ENCODE data around the gene JRKL.
"Not testable (repeated sequence)": the region's sequence is repeated elsewhere in the genome, so short reads cannot be mapped to it uniquely, and the experiment has no call there.

JRKL gene

GRCh38 chr11:96394773-96395172, 5.0 kb downstream of the JRKL start:
- no peaks in the 10 kb centered on the region for H3K27me3 ChIP-seq (ENCODE audit: control insufficient read depth in 1 of 2, insufficient read depth in 2 of 2, low read length in 2 of 2)
- H3K9me3 ChIP-seq (ENCODE audit: control insufficient read depth in 2 of 2, low read length in 2 of 2), result no peaks in the 10 kb centered on the region
- H3K4me3 ChIP-seq (ENCODE audit: low read length in 2 of 2), result no peak overlapping the region
- peaks cover 6% of the 10 kb centered on the region for H3K4me1 ChIP-seq (ENCODE audit: control insufficient read depth, insufficient read depth, low read length)
- no peak overlapping the region for H3K27ac ChIP-seq (ENCODE audit: low read length)
- no peaks in the 10 kb centered on the region for H3K36me3 ChIP-seq (ENCODE audit: control insufficient read depth in 2 of 2, insufficient read depth in 2 of 2, low read length in 2 of 2)
- H3K9ac ChIP-seq (ENCODE audit: low read length in 2 of 2), result no peak overlapping the region

GRCh38 chr11:96396637-96397036, 6.8 kb downstream of the JRKL start:
- Histone ChIP-seq H3K9ac (ENCODE audit: low read length in 2 of 2) (no peak overlapping the region), H3K4me3 (ENCODE audit: low read length in 2 of 2) (no peak overlapping the region), H3K27ac (ENCODE audit: low read length) (no peak overlapping the region), H3K4me1 (ENCODE audit: control insufficient read depth, insufficient read depth, low read length) (no peaks in the 10 kb centered on the region), H3K9me3 (ENCODE audit: control insufficient read depth in 2 of 2, low read length in 2 of 2) (no peaks in the 10 kb centered on the region), H3K36me3 (ENCODE audit: control insufficient read depth in 2 of 2, insufficient read depth in 2 of 2, low read length in 2 of 2) (no peaks in the 10 kb centered on the region), H3K27me3 (ENCODE audit: control insufficient read depth in 1 of 2, insufficient read depth in 2 of 2, low read length in 2 of 2) (no peaks in the 10 kb centered on the region)

- H3K9ac ChIP-seq (ENCODE audit: low read length in 2 of 2), result no peak overlapping the region
- H3K27me3 ChIP-seq (ENCODE audit: control insufficient read depth in 1 of 2, insufficient read depth in 2 of 2, low read length in 2 of 2), result no peaks in the 10 kb centered on the region
- no peak overlapping the region for H3K4me3 ChIP-seq (ENCODE audit: low read length in 2 of 2)
- H3K36me3 ChIP-seq (ENCODE audit: control insufficient read depth in 2 of 2, insufficient read depth in 2 of 2, low read length in 2 of 2), result no peaks in the 10 kb centered on the region
- no peaks in the 10 kb centered on the region for H3K4me1 ChIP-seq (ENCODE audit: control insufficient read depth, insufficient read depth, low read length)
- H3K27ac ChIP-seq (ENCODE audit: low read length), result no peak overlapping the region
- H3K9me3 ChIP-seq (ENCODE audit: control insufficient read depth in 2 of 2, low read length in 2 of 2), result no peaks in the 10 kb centered on the region
Measured at GRCh38 chr11:96397863-96398262, 8.1 kb downstream of the JRKL start.

- Histone ChIP-seq H3K27ac (ENCODE audit: low read length) (no peak overlapping the region), H3K4me3 (ENCODE audit: low read length in 2 of 2) (no peak overlapping the region), H3K4me1 (ENCODE audit: control insufficient read depth, insufficient read depth, low read length) (no peaks in the 10 kb centered on the region), H3K9ac (ENCODE audit: low read length in 2 of 2) (no peak overlapping the region), H3K27me3 (ENCODE audit: control insufficient read depth in 1 of 2, insufficient read depth in 2 of 2, low read length in 2 of 2) (no peaks in the 10 kb centered on the region), H3K36me3 (ENCODE audit: control insufficient read depth in 2 of 2, insufficient read depth in 2 of 2, low read length in 2 of 2) (no peaks in the 10 kb centered on the region), H3K9me3 (ENCODE audit: control insufficient read depth in 2 of 2, low read length in 2 of 2) (no peaks in the 10 kb centered on the region)
Measured at GRCh38 chr11:96400697-96401096, 10.9 kb downstream of the JRKL start.

GRCh38 chr11:96411412-96411811, 21.6 kb downstream of the JRKL start:
- not testable (repeated sequence) for H3K27ac ChIP-seq (ENCODE audit: low read length); H3K4me3 ChIP-seq (ENCODE audit: low read length in 2 of 2)

GRCh38 chr11:96412761-96413381, 23.1 kb downstream of the JRKL start:
- no peaks in the 10 kb centered on the region for H3K36me3 ChIP-seq (ENCODE audit: control insufficient read depth in 2 of 2, insufficient read depth in 2 of 2, low read length in 2 of 2)
- H3K4me1 ChIP-seq (ENCODE audit: control insufficient read depth, insufficient read depth, low read length), result no peaks in the 10 kb centered on the region
- H3K27me3 ChIP-seq (ENCODE audit: control insufficient read depth in 1 of 2, insufficient read depth in 2 of 2, low read length in 2 of 2), result peaks cover 0 to 11% of the 10 kb centered on the region in 2 donors
- no peak overlapping the region for H3K27ac ChIP-seq (ENCODE audit: low read length)
- no peak overlapping the region for H3K4me3 ChIP-seq (ENCODE audit: low read length in 2 of 2)
- H3K9me3 ChIP-seq (ENCODE audit: control insufficient read depth in 2 of 2, low read length in 2 of 2), result no peaks in the 10 kb centered on the region
- H3K9ac ChIP-seq (ENCODE audit: low read length in 2 of 2), result no peak overlapping the region

More at GRCh38 chr11:96411412-96411811, 21.6 kb downstream of the JRKL start:
- peaks cover 0 to 11% of the 10 kb centered on the region in 2 donors for H3K27me3 ChIP-seq (ENCODE audit: control insufficient read depth in 1 of 2, insufficient read depth in 2 of 2, low read length in 2 of 2)
- H3K9ac ChIP-seq (ENCODE audit: low read length in 2 of 2); H3K4me1 ChIP-seq (ENCODE audit: control insufficient read depth, insufficient read depth, low read length); H3K36me3 ChIP-seq (ENCODE audit: control insufficient read depth in 2 of 2, insufficient read depth in 2 of 2, low read length in 2 of 2); H3K9me3 ChIP-seq (ENCODE audit: control insufficient read depth in 2 of 2, low read length in 2 of 2): not testable (repeated sequence)

GRCh38 chr11:96413408-96413807, 23.6 kb downstream of the JRKL start:
- H3K27ac ChIP-seq (ENCODE audit: low read length), result no peak overlapping the region
- H3K4me3 ChIP-seq (ENCODE audit: low read length in 2 of 2), result no peak overlapping the region
- H3K9ac ChIP-seq (ENCODE audit: low read length in 2 of 2), result no peak overlapping the region
- no peaks in the 10 kb centered on the region for H3K4me1 ChIP-seq (ENCODE audit: control insufficient read depth, insufficient read depth, low read length)
- H3K36me3 ChIP-seq (ENCODE audit: control insufficient read depth in 2 of 2, insufficient read depth in 2 of 2, low read length in 2 of 2), result no peaks in the 10 kb centered on the region
- peaks cover 0 to 11% of the 10 kb centered on the region in 2 donors for H3K27me3 ChIP-seq (ENCODE audit: control insufficient read depth in 1 of 2, insufficient read depth in 2 of 2, low read length in 2 of 2)
- H3K9me3 ChIP-seq (ENCODE audit: control insufficient read depth in 2 of 2, low read length in 2 of 2), result no peaks in the 10 kb centered on the region

GRCh38 chr11:96424693-96425092, 34.9 kb downstream of the JRKL start:
- no peak overlapping the region for H3K9ac ChIP-seq (ENCODE audit: low read length in 2 of 2)
- H3K27me3 ChIP-seq (ENCODE audit: control insufficient read depth in 1 of 2, insufficient read depth in 2 of 2, low read length in 2 of 2), result no peaks in the 10 kb centered on the region
- no peaks in the 10 kb centered on the region for H3K9me3 ChIP-seq (ENCODE audit: control insufficient read depth in 2 of 2, low read length in 2 of 2)
- no peak overlapping the region for H3K4me3 ChIP-seq (ENCODE audit: low read length in 2 of 2)
- H3K4me1 ChIP-seq (ENCODE audit: control insufficient read depth, insufficient read depth, low read length), result no peaks in the 10 kb centered on the region
- H3K27ac ChIP-seq (ENCODE audit: low read length), result no peak overlapping the region
- H3K36me3 ChIP-seq (ENCODE audit: control insufficient read depth in 2 of 2, insufficient read depth in 2 of 2, low read length in 2 of 2), result no peaks in the 10 kb centered on the region

GRCh38 chr11:96430668-96431067, 40.9 kb downstream of the JRKL start:
- Histone ChIP-seq H3K36me3 (ENCODE audit: control insufficient read depth in 2 of 2, insufficient read depth in 2 of 2, low read length in 2 of 2) (no peaks in the 10 kb centered on the region), H3K9ac (ENCODE audit: low read length in 2 of 2) (no peak overlapping the region), H3K27ac (ENCODE audit: low read length) (no peak overlapping the region), H3K4me3 (ENCODE audit: low read length in 2 of 2) (no peak overlapping the region), H3K9me3 (ENCODE audit: control insufficient read depth in 2 of 2, low read length in 2 of 2) (no peaks in the 10 kb centered on the region), H3K27me3 (ENCODE audit: control insufficient read depth in 1 of 2, insufficient read depth in 2 of 2, low read length in 2 of 2) (no peaks in the 10 kb centered on the region), H3K4me1 (ENCODE audit: control insufficient read depth, insufficient read depth, low read length) (no peaks in the 10 kb centered on the region)

GRCh38 chr11:96432654-96433053, 42.8 kb downstream of the JRKL start:
- H3K9me3 ChIP-seq (ENCODE audit: control insufficient read depth in 2 of 2, low read length in 2 of 2); H3K27me3 ChIP-seq (ENCODE audit: control insufficient read depth in 1 of 2, insufficient read depth in 2 of 2, low read length in 2 of 2); H3K36me3 ChIP-seq (ENCODE audit: control insufficient read depth in 2 of 2, insufficient read depth in 2 of 2, low read length in 2 of 2); H3K4me1 ChIP-seq (ENCODE audit: control insufficient read depth, insufficient read depth, low read length); H3K9ac ChIP-seq (ENCODE audit: low read length in 2 of 2); H3K4me3 ChIP-seq (ENCODE audit: low read length in 2 of 2); H3K27ac ChIP-seq (ENCODE audit: low read length): not testable (repeated sequence)
